ENCODE results near the gene KCNJ6. TPM values are rescaled to one million over a fixed set of nuclear protein-coding genes. Genes with fewer than 3 reads are reported as not detected.

Gene KCNJ6
- total RNA-seq, 1 experiment from 2014 or later, result not detected

- ChIA-PET CTCF (no interaction called here), POLR2A (no interaction called here)
- no peak overlapping the region for H3K4me3 ChIP-seq (ENCODE audit: low read depth in 2 of 2, low read length in 2 of 2)
- intact Hi-C loops (cut with micrococcal nuclease; ENCODE audit: unreplicated experiment) (no loop called here), in situ Hi-C loops (cut with HindIII; ENCODE audit: low pct_unique_long_range_greater_than_20kb, low sequenced_read_pairs) (no loop called here)
- no peak for DNase-seq (ENCODE audit: low read depth, low spot score)
- no peak for TF ChIP-seq POLR2AphosphoS5 (IDR thresholded peaks at IDR 0.05; ENCODE audit: low read depth, low read length)
- no peak for TF ChIP-seq SIN3A (IDR thresholded peaks at IDR 0.05; ENCODE audit: borderline replicate concordance, insufficient read depth, low read depth, low read length)
- TF ChIP-seq REST (IDR thresholded peaks at IDR 0.05; ENCODE audit: insufficient read depth in 1 of 2, low read depth in 2 of 2, low read length in 1 of 2), result no peak
- no peak for TF ChIP-seq TCF7L2 (IDR thresholded peaks at IDR 0.05; ENCODE audit: low read depth, low read length)
- TF ChIP-seq CTCF (IDR thresholded peaks at IDR 0.05), result no peak
- no peaks in the 10 kb centered on the region for H3K27me3 ChIP-seq (ENCODE audit: control insufficient read depth, insufficient read depth, low read length)
- H3K9me3 ChIP-seq (ENCODE audit: control insufficient read depth, insufficient read depth, low read depth, low read length), result no peaks in the 10 kb centered on the region
- no peaks in the 10 kb centered on the region for H3K4me1 ChIP-seq (ENCODE audit: control insufficient read depth, insufficient read depth, low read length)
- H3K36me3 ChIP-seq (ENCODE audit: control insufficient read depth, insufficient read depth, low read length), result no peaks in the 10 kb centered on the region
- H3K27ac ChIP-seq (ENCODE audit: low read length), result no peak overlapping the region
- no peak for ATAC-seq
- no TSS peak for BruUV-seq (replicated peaks)
These were observed 19.9 kb upstream of the KCNJ6 start for GRCh38 chr21:37936010-37936785.

GRCh38 chr21:37932936-37933335, 16.7 kb upstream of the KCNJ6 start:
- in situ Hi-C loops (cut with HindIII; ENCODE audit: low pct_unique_long_range_greater_than_20kb, low sequenced_read_pairs) (no loop called here), intact Hi-C loops (cut with micrococcal nuclease; ENCODE audit: unreplicated experiment) (no loop called here)
- TF ChIP-seq TCF7L2 (IDR thresholded peaks at IDR 0.05; ENCODE audit: low read depth, low read length) (no peak), POLR2AphosphoS5 (IDR thresholded peaks at IDR 0.05; ENCODE audit: low read depth, low read length) (no peak), CTCF (IDR thresholded peaks at IDR 0.05) (no peak), SIN3A (IDR thresholded peaks at IDR 0.05; ENCODE audit: borderline replicate concordance, insufficient read depth, low read depth, low read length) (no peak), REST (IDR thresholded peaks at IDR 0.05; ENCODE audit: insufficient read depth in 1 of 2, low read depth in 2 of 2, low read length in 1 of 2) (no peak)
- H3K4me3 ChIP-seq (ENCODE audit: low read depth in 2 of 2, low read length in 2 of 2), result no peak overlapping the region
- H3K4me1 ChIP-seq (ENCODE audit: control insufficient read depth, insufficient read depth, low read length), result no peaks in the 10 kb centered on the region
- no peaks in the 10 kb centered on the region; the same call in 1 of the 2 replicates for H3K27me3 ChIP-seq (ENCODE audit: control insufficient read depth, insufficient read depth, low read length)
- ATAC-seq (no peak), DNase-seq (ENCODE audit: low read depth, low spot score) (no peak)
- H3K36me3 ChIP-seq (ENCODE audit: control insufficient read depth, insufficient read depth, low read length), result no peaks in the 10 kb centered on the region
- CTCF ChIA-PET, result no interaction called here
- POLR2A ChIA-PET, result no interaction called here
- no peak overlapping the region for H3K27ac ChIP-seq (ENCODE audit: low read length)
- BruUV-seq (replicated peaks), result no TSS peak
- H3K9me3 ChIP-seq (ENCODE audit: control insufficient read depth, insufficient read depth, low read depth, low read length), result no peaks in the 10 kb centered on the region
